GM12878 (cell line): ENCODE results near the gene MIXL1.

Source experiments
- EZH2 ChIP-seq: IDR thresholded peaks from 2 replicates; pipeline ENCODE4 v1.6.1; 2012; ENCODE audit warnings: low read depth, mild to moderate bottlenecking, control low read depth, inconsistent platforms, low read length, borderline replicate concordance; ENCODE audit not compliant: control insufficient read depth
- FOS ChIP-seq: IDR thresholded peaks from 3 replicates; pipeline ENCODE4 v1.6.1; 2011; ENCODE audit warnings: borderline replicate concordance; ENCODE audit not compliant: insufficient read length; ENCODE audit errors: extremely low read depth
- NRF1 ChIP-seq: conservative IDR thresholded peaks from 2 replicates; pipeline ENCODE4 v1.6.1; 2011; ENCODE audit warnings: mild to moderate bottlenecking, low read depth, low read length, improper control_type of control experiment
- TAF1 ChIP-seq: IDR thresholded peaks from 2 replicates; pipeline ENCODE4 v1.6.1; 2011; ENCODE audit warnings: mild to moderate bottlenecking, low read depth, low read length, borderline replicate concordance
- ZNF24 ChIP-seq: fragments of 450-650 bp; IDR thresholded peaks from 2 replicates; pipeline ENCODE4 v1.6.1; 2017; ENCODE audit warnings: antibody characterized with exemption, mild to moderate bottlenecking
- TF ChIP-seq, protein P1 (sequence below), 3 experiments: IDR thresholded peaks in 2 of 3; conservative IDR thresholded peaks in 1 of 3; 2 replicates each; pipeline ENCODE4 v1.5.1; 2011; ENCODE audit warnings: low read depth in 3 of 3, low read length in 3 of 3, mild to moderate bottlenecking in 3 of 3, control low read depth in 2 of 3, moderate library complexity in 2 of 3, inconsistent platforms in 1 of 3, mixed read lengths in 1 of 3; ENCODE audit not compliant: control insufficient read depth in 2 of 3, insufficient read depth in 1 of 3; ENCODE audit errors: extremely low read depth in 1 of 3

- TF ChIP-seq ZNF24 = no peak
- TF ChIP-seq, protein P1, sequence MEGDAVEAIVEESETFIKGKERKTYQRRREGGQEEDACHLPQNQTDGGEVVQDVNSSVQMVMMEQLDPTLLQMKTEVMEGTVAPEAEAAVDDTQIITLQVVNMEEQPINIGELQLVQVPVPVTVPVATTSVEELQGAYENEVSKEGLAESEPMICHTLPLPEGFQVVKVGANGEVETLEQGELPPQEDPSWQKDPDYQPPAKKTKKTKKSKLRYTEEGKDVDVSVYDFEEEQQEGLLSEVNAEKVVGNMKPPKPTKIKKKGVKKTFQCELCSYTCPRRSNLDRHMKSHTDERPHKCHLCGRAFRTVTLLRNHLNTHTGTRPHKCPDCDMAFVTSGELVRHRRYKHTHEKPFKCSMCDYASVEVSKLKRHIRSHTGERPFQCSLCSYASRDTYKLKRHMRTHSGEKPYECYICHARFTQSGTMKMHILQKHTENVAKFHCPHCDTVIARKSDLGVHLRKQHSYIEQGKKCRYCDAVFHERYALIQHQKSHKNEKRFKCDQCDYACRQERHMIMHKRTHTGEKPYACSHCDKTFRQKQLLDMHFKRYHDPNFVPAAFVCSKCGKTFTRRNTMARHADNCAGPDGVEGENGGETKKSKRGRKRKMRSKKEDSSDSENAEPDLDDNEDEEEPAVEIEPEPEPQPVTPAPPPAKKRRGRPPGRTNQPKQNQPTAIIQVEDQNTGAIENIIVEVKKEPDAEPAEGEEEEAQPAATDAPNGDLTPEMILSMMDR (IDR thresholded peaks at IDR 0.05 in 2 of 3, conservative IDR thresholded peaks at IDR 0.05 in 1 of 3; ENCODE audit: control insufficient read depth in 2 of 3, extremely low read depth in 1 of 3, insufficient read depth in 1 of 3, low read depth in 3 of 3, low read length in 3 of 3) = no peak
- no peak for TF ChIP-seq FOS
- TF ChIP-seq NRF1 = no peak
- TF ChIP-seq TAF1 = no peak
- TF ChIP-seq EZH2 = no peak
These were observed at the start of gene MIXL1 for GRCh38 chr1:226223157-226223785.
